ENCODE measurements around the gene SDC4. TPM values are rescaled to one million over a fixed set of nuclear protein-coding genes. Genes with fewer than 3 reads are reported as not detected.

SDC4 gene
- total RNA-seq, 1 donor from 2014 or later: 89.7 TPM

GRCh38 chr20:45345104-45345936 is 2.9 kb downstream of the SDC4 start:
- intact Hi-C loops (cut with micrococcal nuclease): no loop called here

DNA sequence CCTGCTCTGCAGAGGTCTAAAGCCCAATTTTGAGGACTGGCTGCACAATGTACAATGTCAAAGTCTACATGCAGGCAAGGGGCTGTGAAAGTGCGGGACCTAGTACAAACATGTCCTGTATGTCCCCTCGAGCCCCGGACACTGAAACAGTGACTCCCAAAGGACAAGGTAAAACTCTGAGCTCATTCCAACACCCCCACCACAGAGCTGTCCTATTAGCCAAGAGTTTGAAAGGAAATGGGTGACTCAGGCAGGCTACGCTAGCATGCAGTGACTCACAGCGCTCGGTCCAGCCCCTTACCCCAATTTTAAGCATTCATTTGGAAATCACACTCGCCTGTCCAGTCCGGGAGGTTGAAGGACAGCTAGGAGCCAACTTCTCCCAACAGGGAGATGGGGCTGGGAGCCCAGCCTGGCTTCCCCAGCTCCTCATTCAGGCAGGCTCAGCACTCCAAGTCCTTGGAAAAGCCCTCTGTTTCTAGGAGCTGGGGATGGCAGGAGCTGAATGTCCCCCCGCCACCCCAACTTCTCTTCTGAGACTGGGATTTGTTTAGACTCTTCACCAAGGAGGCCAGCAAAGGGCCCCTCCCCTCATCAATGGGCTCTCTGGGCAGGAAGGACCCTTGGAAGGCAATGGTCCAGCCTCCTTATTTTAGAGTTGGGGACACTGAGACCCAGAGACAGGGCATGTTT is 3.9 kb downstream of the SDC4 start:
- intact Hi-C loops (cut with micrococcal nuclease): no loop called here

- intact Hi-C loops (cut with micrococcal nuclease): no loop called here
Observed at GRCh38 chr20:45343532-45344167, 4.6 kb downstream of the SDC4 start.

- intact Hi-C loops (cut with micrococcal nuclease): no loop called here
Observed at GRCh38 chr20:45342855-45343531, 5.2 kb downstream of the SDC4 start.

DNA sequence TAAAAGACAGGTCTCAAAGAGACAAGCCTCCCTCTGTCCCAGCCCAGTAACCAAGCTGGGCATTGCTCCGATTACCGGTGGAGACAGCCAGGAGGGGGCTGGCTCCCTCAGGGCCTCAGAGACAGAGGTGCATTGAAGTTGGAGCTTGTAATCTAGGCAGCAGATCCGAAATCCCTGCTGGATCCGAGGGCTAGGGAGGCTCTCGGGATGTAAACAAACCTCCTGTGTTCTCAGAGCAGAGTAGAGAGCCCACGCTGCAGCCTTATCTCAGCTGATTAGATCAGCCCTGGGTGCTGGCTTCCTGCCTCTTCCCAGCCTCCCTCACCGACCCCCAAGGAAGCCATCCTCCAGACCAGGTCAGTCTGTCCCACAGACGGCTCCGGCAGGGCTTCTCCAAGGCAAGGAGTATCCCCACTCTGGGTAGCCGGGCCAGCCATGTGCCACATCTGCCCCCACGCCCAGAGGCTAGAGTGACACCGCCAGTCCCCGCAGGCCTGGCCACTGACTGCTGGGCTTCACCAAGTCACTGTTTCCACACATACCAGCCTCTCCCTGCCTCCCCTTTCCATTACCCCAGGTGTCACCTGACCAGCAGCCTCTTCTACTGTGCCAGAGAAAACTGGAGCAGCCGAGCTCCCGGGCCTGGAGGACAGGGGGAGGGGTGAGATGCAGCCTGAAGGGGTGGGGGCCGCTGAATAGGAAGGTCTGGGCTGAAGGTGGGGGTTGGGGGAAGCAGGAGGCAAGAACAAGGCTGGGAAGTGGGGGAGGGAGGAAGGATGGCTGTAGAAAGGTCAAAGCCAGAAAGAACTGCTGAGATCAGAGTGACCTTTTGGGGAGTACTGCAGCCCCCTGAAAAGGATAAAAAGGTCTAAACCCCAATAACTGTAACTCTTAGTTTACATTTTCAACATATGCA is 6.0 kb downstream of the SDC4 start:
- intact Hi-C loops (cut with micrococcal nuclease): no loop called here

DNA sequence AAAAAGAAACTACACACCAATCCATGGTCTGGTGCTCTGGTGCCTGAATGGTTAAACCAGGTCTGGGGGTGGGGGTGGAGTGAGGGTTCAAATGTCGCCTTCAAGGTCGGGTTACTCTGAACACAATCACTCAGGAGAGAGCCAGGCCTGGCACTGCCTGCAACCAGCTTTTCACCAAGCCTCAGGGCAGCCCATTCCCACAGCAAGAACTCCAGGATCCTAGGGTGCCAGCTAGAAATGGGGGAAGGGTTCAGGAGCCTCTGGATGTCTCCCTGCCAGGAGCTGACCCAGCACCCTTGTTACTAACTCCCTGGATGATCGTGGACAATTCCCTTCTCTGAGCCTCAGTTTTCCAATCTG is 6.7 kb downstream of the SDC4 start:
- intact Hi-C loops (cut with micrococcal nuclease): no loop called here

DNA sequence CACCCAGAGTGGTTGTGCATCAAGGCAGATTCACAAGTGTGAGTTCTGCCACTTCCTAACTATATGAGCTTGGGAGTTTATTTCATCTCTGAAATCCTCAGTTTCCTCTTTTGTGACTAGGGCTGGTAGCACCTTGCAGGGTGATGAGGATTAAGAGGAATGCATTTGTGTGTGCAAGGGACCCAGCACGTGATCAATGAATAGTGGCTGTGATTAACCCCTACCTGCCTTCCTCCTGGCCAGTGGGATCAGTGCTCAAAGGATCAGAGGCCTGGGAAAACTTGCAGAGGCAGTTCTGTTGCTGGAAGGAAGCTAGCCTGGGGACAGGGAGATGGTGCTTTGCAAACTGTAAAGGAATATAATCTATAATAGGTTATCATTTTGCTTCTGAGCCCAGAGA is 7.3 kb downstream of the SDC4 start:
- intact Hi-C loops (cut with micrococcal nuclease): no loop called here

- intact Hi-C loops (cut with micrococcal nuclease): no loop called here
Observed at GRCh38 chr20:45340236-45340847, 7.9 kb downstream of the SDC4 start.

DNA sequence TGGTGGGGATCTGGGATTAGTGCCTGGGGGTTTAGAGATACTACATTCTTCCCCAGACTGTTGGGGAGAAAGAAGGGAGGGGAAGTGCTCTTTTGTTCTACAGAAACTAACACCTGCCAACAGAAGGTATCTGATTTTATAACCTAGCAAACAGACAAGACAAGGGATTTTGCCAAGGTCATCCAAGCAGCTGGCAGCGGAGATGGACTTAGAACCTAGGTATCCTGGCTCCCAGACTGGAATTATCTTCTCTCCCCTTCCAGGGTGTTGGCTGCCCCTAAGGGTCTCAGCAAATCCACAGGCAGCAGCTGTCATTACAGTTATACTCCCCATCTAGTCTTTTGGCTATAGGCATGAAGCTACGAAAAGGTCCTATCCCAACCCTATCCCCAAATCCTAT is 8.4 kb downstream of the SDC4 start:
- intact Hi-C loops (cut with micrococcal nuclease): no loop called here

DNA sequence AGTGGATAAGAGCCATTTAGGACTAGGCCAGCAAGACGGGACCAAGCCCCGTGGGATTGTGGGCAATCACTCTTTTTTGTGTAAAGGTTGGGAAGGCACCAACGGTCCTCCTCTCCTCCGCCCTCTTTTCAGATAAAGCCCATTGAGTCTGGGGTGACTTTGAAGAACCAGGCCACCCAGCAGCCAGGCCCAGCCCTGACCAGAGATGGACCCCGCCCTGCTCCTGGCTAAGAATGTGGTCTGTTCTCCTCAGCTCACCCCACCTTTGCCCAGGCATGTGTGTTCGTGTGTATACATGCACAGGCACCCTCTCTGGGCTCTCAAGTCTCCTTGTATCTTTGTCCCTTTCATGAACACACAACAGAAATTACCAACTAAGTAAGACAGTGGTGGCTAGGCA is 9.1 kb downstream of the SDC4 start:
- intact Hi-C loops (cut with micrococcal nuclease): no loop called here

DNA sequence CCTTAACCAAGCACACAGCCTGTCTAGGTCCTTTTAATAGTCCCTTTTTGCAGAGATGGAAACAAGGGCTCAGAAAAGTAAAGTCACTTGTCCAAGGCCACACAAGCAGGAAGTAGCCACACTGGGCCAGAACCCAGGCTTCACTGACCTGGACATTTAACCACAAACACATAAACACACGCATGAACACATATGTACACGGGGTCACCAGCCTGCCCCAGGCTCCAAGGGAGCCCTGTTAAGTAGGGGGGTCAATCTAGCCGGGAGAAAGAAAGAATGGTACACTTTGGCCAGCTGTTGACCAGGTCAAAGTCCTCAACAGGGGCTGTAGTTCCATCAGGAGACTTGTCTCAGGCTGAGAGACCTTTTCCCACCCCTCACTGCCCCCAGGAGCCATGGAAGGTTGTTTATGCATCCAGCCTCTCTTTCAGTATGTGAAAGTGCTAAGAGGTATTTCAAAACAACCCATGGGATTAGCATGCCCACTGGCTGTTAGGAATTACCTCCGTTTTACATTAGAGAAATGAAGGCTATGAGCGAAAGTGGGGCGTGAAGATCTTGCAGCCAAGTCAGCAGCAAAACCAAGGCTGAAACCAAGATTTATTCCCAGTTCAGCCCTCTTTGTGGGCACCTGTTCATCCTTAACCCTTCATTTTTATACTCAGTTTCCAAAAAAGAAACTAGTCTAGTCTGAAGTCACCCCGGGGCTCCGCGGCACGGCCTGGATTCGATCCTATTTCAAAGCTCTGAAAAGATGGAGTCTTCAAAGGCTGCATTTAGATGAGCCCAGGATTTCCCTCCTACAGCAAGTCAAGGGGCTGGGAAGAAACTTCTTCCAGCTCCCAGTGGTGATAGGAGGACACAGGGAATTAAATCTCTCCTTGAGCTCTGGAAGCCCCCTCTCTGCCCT is 9.8 kb downstream of the SDC4 start:
- intact Hi-C loops (cut with micrococcal nuclease): no loop called here

DNA sequence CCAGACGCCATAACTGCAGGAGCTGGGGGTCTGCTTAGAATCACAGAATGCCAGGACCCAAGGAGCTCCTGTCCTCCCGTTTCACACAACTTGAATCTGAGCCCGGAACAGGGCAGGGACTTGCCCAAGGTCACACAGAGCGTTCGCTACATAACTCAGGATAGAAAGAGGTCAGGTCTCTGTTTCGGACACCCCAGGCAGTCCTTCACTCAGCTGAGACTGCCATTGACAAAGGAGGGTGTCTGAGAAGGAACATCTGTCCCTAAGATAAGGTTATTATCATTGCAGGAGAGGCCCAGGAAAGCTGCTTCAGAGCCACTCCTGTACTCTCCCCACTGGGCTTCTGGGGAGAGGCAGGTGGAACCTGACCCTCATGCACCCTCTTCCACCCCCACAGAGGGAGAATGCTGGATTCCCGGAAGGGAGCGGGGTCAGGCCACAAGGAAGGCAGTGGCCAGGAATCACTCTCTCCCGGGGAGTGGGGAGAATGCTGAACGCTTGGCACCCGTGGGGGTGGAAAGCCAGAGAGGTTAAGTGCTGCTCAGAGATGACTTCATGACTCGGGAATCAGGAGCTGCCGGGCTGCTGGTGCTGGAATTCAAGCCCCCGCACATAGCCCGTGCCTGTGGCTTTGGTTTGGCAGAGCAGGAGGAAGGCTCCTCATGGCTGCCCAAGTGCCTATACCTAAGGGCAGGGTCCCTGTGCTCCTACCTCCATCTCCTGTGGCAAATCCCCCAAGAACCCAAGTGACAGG is 10.7 kb downstream of the SDC4 start:
- intact Hi-C loops (cut with micrococcal nuclease): no loop called here

DNA sequence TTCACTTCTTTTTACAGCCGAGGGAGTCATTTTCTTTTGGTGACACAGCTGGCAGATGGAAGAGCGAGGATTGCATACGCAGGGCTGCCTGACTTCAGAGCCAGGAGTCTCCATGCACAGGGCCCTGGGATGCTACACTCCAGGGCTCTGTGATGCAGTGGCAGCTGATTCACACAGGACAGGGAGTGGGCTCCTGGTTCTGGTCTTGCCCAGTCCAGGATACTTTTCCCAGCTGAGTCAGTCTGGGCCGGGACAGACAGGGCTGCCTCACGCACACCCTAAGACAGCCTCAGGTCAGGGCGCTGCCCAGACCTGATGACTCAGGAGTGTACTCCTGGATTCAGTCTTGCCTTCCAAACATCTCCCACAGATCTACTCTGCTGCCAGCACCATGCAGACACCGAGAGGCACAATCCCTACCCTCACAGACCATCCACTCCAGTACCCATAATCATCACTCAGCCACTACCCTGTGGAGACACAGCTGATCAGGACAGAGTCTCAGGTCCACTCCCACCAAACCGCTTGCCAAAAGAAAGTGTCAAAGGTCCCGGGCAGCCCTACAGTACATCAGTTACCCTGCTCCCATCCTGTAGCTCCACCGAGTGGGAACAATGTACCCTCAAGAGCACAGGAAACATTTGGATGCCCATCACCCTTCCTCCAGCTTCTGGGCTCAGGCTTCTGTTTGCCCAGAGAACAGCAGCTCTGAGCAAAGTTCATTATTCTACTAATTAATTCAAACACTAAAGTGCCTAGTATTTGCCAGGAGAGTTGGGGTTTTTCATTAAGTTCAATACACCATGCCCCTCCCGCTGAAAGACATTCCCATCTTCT is 11.5 kb downstream of the SDC4 start:
- intact Hi-C loops (cut with micrococcal nuclease): loop anchor here (1.0 kb wide), 1 partner anchor 24 kb away; no protein-coding TSS in a partner anchor

- intact Hi-C loops (cut with micrococcal nuclease): no loop called here
Observed at GRCh38 chr20:45330476-45330875, 17.7 kb downstream of the SDC4 start.

DNA sequence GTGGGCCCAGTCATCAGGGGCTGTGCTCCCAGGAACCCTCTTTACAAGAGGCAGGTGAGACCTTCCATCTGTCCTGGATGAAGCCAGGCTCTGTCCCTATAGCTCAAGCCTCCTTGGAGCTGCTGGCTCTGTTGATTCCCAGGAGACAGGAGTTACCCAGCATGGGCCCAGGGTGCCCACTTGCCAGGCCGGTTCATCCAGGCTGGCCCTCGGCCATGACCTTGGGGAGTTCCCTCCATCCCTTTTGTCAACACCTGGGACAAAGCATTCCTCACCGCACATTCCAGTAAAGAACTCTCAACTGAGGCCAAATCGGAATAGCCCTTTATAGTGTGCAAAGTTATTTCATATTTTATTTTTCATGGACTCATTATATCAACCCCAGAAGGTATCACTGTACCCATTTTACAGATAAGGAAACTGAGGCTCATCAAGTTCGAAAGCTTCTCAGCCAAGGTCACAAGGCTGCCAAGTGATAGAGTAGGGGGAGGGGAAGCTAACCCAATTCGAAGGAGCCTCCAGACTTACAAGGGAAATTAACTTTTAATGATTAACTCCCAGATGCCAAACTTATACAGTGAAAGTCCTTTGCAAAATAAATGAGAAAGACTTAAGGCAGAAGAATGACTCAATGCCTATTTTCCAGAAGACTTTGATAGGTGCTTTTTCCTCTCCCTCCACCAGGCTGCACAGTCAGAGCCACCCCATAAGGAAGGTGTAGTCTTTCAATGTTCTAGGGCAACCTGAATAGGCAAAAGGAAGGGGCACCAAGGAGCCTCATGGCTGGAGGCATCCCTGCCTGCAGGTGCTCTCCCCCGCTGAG is 18.5 kb downstream of the SDC4 start:
- intact Hi-C loops (cut with micrococcal nuclease): no loop called here

DNA sequence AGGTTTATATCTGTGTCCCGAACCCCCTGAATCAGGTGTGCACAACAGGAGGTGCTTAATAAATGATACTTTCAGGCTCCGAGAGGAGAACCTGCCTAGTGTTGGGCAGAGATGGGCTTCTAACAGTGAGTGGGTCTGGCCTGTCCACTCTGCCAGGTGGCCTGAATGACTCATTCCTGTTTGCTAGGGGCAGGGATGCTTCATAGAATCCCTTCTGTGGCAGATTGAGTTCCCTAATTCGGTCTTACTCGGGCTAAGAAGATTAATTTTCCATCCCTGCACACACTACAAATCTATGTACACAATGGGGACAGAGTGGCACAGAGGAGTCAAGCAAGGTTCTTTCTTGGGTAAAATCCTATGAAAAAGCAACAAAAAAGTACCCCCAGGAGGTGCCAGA is 19.8 kb downstream of the SDC4 start:
- intact Hi-C loops (cut with micrococcal nuclease): no loop called here

DNA sequence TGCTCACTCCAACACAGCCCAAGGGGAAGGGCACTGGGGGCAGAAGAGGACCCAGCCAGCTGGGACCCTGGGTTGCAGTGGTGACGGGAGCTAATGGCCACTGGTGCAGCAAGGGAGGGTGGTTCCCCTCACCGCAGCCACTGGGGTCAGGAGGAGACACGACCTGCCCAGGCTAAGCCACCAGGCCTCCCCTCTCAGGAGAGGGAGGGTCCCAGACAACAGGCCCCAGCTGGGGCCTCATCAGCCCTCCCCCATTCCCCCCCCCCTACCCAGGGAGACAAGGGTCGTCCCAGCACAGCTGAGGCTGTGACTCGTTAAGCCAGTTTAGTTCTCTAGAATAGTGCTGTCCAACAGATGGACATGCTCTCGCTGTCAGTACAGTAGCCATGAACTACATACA is 22.9 kb downstream of the SDC4 start:
- intact Hi-C loops (cut with micrococcal nuclease): no loop called here

Data from T-helper 1 cell treated with Interleukin-12 subunit alpha and Interleukin-12 subunit beta and Interleukin-4 antibody, amounts not matched to agents 30 ng/mL and 1 ng/mL, for 36 hours (primary cell).